OCI-M1 (cell line): Measurements from ENCODE around the gene THSD7A.

Experiments
- DNase-seq: peaks from one replicate; lab custom pipeline; 2025; lab: John Stamatoyannopoulos, UW

The THSD7A gene

GRCh38 chr7:11749629-11750028, 82.4 kb downstream of the THSD7A start:
- DNase-seq: no peak

- peak; percentile 24 for DNase-seq
These were observed 83.1 kb downstream of the THSD7A start for GRCh38 chr7:11748884-11749283.

GRCh38 chr7:11747715-11748485, 84.1 kb downstream of the THSD7A start:
- peak; percentile 82 for DNase-seq

GRCh38 chr7:11746591-11746990, 85.4 kb downstream of the THSD7A start:
- DNase-seq: no peak

- no peak for DNase-seq
These were observed 88.5 kb downstream of the THSD7A start for GRCh38 chr7:11743548-11743947.

GRCh38 chr7:11743016-11743415, 89.0 kb downstream of the THSD7A start:
- DNase-seq: no peak

GRCh38 chr7:11742496-11742895, 89.5 kb downstream of the THSD7A start:
- DNase-seq: peak; percentile 16

GRCh38 chr7:11737723-11738122, 94.3 kb downstream of the THSD7A start:
- DNase-seq: no peak

- DNase-seq: no peak
These were observed 99.8 kb downstream of the THSD7A start for GRCh38 chr7:11732207-11732606.

GRCh38 chr7:11730725-11731124, 101.3 kb downstream of the THSD7A start:
- DNase-seq: no peak

- no peak for DNase-seq
These were observed 104.1 kb downstream of the THSD7A start for GRCh38 chr7:11727864-11728263.

- no peak for DNase-seq
These were observed 105.2 kb downstream of the THSD7A start for GRCh38 chr7:11726794-11727155.

GRCh38 chr7:11726001-11726793, 105.8 kb downstream of the THSD7A start:
- DNase-seq: no peak

GRCh38 chr7:11716185-11716584, 115.8 kb downstream of the THSD7A start:
- no peak for DNase-seq

- no peak for DNase-seq
These were observed 117.3 kb downstream of the THSD7A start for GRCh38 chr7:11714676-11715075.

GRCh38 chr7:11714205-11714604, 117.8 kb downstream of the THSD7A start:
- DNase-seq: no peak

- DNase-seq: no peak
These were observed 118.6 kb downstream of the THSD7A start for GRCh38 chr7:11713352-11713751.

GRCh38 chr7:11710377-11710776, 121.6 kb downstream of the THSD7A start:
- DNase-seq: no peak

GRCh38 chr7:11709196-11709595, 122.8 kb downstream of the THSD7A start:
- DNase-seq: no peak

GRCh38 chr7:11707606-11708193, 124.3 kb downstream of the THSD7A start:
- DNase-seq: no peak

- peak; percentile 6 for DNase-seq
These were observed 125.1 kb downstream of the THSD7A start for GRCh38 chr7:11706666-11707605.

GRCh38 chr7:11703829-11704228, 128.2 kb downstream of the THSD7A start:
- DNase-seq: no peak
